ENCODE measurements around the gene DEPDC5.

Gene DEPDC5

GRCh38 chr22:31953261-31953660 lies 199.4 kb downstream of the DEPDC5 start:
- no peak for DNase-seq

- no peak for DNase-seq
These were observed 201.0 kb downstream of the DEPDC5 start for GRCh38 chr22:31954535-31955523.

- DNase-seq: peak; percentile 38
These were observed 202.5 kb downstream of the DEPDC5 start for GRCh38 chr22:31956360-31956759.
